ENCODE results near the gene RGL2.
"Not testable (repeated sequence)": the region's sequence is repeated elsewhere in the genome, so short reads cannot be mapped to it uniquely, and the experiment has no call there.

Gene RGL2, protein sequence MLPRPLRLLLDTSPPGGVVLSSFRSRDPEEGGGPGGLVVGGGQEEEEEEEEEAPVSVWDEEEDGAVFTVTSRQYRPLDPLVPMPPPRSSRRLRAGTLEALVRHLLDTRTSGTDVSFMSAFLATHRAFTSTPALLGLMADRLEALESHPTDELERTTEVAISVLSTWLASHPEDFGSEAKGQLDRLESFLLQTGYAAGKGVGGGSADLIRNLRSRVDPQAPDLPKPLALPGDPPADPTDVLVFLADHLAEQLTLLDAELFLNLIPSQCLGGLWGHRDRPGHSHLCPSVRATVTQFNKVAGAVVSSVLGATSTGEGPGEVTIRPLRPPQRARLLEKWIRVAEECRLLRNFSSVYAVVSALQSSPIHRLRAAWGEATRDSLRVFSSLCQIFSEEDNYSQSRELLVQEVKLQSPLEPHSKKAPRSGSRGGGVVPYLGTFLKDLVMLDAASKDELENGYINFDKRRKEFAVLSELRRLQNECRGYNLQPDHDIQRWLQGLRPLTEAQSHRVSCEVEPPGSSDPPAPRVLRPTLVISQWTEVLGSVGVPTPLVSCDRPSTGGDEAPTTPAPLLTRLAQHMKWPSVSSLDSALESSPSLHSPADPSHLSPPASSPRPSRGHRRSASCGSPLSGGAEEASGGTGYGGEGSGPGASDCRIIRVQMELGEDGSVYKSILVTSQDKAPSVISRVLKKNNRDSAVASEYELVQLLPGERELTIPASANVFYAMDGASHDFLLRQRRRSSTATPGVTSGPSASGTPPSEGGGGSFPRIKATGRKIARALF

DNA sequence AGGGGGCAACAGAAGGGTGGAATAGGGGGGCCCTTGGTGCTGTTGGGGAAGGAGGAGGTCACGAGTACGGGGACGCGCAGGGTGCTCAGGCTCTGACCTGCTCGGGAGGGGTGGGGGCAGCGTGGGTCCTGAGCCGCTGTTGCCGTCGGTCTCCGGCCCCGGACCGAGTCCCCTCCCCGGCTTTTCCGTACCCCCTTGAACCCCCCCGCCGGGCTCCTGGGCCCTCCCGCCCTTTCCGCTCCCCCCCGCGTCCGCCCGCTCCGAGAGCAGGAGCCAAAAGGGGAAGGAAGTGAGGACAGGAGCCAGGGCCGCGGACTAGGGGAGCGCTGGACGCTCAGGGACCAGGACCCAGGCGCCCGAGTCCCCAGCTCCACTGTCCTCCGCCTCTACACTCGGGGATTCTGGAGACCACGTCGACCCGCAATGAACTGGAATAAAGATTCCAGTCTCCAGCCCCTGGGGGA lies at the start of gene RGL2:
TSS of gene RGL2 (minus strand) at position 170 of the 464 bp plus-strand sequence. CDS start 332 bp downstream, outside the sequence.
- DNase-seq (ENCODE audit: low read depth, low spot score), result no peak

DNA sequence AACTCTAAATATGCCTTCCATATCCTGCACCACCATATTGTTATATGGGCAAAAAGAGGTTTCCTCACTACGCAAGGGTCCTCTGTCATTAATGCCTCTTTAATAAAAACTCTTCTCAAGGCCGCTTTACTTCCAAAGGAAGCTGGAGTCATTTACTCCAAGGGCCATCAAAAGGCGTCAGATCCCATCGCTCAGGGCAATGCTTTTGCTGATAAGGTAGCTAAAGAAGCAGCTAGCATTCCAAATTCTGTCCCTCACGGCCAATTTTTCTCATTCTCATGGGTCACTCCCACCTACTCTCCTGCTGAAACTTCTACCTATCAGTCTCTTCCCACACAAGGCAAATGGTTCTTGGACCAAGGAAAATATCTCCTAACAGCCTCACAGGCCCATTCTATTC lies 49.1 kb upstream of the RGL2 start:
- no peak for DNase-seq (ENCODE audit: low read depth, low spot score)

DNA sequence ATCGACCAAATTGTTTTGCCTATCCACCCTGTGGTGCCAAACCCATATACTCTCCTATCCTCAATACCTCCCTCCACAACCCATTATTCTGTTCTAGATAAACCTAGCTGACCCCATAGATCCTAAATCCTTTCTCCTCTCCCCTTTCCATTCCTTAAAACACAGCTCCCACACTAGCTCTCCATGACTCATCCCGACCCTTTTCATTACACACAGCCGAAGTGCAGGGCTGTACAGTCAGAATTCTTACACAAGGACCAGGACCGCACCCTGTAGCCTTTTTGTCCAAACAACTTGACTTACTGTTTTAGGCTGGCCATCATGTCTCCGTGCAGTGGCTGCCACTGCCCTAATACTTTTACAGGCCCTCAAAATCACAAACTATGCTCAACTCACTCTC lies 48.2 kb upstream of the RGL2 start:
- not testable (repeated sequence) for DNase-seq (ENCODE audit: low read depth, low spot score)

DNA sequence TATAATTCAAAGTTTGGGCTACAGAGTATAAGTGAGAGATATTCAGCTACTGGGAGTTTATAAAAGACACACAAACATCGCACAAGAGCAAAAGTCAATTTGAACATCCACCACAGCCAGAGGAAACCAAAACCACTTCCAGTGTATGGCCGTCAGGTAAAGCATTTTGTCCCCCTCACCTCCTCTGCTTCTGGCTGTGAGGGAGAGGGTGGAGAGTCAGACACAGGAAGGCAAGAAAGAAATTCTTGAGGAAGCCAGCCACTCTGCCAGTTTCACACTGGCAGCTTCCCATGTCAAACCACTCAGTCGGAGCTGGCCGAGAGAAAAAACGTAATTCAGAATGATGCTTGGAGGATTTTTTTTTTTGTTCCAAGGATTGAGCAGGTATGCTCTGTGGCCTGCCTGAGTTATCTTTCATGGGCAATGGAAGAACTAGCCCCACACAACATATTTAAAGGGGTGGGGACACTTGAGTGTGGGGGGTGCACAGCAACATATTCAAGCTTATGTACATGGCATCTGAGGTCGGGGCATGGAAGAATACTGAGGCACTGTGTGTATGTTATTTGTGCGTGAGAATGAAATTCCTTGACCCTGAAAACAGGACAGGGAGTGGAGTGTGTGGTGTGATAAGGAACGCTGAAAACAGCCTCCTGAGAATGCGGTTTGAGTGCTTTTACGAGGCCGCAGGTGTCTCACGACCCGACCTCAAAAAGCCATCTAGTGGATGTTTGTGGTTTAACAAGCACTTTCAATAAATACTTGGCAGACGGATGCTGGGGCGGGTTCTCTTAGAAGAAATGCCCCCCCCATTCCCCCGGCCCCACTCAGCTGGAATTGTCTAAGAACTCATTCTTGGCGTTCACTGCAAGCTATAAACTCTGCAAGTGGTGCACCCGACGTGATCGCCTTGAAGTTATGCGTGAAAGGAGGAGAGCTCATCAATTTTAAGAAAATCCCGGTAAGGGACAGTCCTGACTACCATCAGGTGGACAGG lies 46.3 kb upstream of the RGL2 start:
- peak; percentile 81 for DNase-seq (ENCODE audit: low read depth, low spot score)

DNA sequence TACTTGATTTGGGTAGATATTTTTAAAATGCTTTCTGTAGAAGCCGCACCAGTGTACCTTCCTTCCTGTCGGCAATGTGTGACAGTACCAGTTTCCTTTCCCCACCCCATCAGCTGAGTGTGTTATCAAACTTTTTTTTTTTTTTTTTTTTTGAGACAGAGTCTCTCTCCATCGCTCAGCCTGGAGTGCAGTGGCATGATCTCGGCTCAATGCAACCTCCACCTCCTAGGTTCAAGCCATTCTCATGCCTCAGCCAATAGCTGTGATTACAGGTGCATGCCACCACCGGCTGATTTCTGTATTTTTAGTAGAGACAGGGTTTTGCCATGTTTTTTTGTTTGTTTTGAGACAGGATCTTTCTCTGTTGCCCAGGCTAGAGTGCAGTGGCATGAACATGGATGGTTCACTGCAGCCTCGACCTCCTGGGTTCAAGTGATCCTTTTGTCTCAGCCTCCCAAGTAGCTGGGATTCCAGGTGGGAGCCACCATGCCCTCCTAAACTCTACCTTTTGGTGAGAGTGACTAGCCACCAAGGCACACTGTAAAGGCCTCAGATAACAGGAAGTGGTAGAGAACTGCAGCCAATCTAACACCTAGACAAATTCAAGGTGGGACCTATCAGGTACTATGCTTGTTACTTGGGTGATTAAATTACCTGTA lies 45.3 kb upstream of the RGL2 start:
- DNase-seq (ENCODE audit: low read depth, low spot score), result no peak

DNA sequence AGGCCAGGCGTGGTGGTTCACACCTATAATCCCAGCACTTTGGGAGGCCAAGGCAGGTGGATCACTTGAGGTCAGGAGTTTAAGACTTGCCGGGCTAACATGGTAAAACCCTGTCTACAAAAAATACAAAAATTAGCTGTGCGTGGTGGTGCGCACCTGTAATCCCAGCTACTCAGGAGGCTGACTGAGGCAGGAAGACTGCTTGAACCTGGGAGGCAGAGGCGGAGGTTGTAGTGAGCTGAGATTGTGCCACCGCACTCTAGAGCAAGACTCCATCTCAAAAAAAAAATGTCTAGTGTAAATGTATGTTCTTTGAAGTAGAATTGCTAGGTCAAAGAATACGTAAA lies 44.8 kb upstream of the RGL2 start:
- DNase-seq (ENCODE audit: low read depth, low spot score), result not testable (repeated sequence)

DNA sequence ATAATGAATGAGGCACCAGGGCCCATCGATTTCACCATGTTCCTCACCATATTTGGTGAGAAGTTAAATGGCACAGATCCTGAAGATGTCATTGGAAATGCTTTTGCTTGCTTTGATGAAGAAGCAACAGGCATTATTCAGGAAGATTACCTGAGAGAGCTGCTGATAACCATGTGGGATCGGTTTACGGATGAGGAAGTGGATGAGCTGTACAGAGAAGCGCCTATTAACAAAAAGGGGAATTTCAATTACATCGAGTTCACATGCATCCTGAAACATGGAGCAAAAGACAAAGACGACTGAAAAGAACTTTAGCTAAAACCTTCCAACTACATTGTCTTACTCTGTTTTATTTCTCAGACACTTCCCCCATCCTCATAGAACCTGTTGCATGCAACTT lies 40.5 kb upstream of the RGL2 start:
- DNase-seq (ENCODE audit: low read depth, low spot score), result no peak

DNA sequence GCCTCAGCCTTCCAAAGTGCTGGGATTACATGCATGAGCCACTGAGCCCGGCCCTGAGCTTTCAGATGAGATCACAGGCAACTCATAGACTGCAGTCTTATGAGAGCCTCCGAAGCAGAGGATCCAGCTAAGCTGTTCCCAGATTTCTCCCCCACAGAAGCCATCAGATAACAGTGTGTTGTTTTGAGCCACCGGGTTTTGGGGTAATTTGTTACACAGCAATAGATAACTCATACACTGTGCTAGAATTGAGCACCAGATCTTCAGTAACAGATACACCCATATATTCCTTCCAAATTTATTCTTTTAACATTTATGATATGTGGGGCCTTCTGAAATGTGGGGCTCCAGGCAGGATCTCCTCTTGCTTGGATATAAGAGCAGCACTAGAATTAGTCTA lies 37.8 kb upstream of the RGL2 start:
- DNase-seq (ENCODE audit: low read depth, low spot score), result no peak

DNA sequence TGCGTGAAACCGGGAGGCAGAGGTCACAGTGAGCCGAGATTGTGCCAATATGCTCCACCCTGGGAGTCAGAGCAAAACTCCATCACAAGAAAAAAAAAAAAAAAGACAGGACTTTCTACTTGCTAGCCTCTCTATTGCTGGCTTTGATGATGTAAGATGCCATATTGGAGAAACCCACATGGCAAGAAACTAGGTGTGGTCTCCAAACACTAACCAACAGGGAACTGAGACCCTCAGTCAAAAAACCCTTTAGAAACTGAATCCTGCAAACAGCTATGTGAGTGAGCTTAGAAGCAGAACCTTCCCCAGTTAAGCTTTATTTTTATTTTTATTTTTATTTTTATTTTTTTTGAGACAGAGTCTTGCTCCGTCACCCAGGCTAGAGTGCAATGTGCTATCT lies 37.2 kb upstream of the RGL2 start:
- DNase-seq (ENCODE audit: low read depth, low spot score), result no peak

DNA sequence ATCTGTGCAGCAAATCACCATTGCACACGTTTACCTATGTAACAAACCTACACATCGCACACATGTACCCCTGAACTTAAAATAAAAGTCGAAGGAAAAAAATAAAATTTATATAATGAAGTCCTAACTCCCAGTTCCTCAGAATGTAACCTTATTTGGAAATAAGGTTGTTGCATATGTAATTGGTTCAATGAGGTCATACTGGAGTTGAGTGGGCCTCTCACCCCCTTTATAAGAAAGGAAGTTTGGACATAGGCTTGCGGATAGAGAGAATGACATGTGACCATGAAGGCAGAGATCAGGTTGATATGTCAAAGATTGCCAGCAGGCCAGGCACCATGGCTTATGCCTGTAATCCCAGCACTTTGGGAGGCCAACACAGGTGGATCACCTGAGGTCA lies 34.9 kb upstream of the RGL2 start:
- DNase-seq (ENCODE audit: low read depth, low spot score), result no peak

DNA sequence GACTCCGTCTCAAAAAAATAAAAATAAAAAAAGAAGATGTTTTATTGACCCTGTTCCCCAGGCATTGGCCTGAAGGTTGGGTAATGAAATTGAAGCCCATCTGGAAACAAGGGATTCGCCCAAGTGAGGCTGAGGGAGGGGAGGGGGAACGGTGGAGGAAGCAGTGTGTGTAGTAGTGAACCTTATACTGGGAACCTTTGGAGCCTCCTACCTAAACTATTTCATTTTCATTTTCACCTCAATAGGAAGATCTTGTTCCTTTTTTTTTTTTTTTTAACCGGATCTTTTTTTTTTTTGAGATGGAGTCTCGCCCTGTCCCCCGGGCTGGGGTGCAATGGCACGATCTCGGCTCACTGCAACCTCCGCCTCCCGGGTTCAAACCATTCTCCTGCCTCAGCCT lies 32.0 kb upstream of the RGL2 start:
- no peak for DNase-seq (ENCODE audit: low read depth, low spot score)

DNA sequence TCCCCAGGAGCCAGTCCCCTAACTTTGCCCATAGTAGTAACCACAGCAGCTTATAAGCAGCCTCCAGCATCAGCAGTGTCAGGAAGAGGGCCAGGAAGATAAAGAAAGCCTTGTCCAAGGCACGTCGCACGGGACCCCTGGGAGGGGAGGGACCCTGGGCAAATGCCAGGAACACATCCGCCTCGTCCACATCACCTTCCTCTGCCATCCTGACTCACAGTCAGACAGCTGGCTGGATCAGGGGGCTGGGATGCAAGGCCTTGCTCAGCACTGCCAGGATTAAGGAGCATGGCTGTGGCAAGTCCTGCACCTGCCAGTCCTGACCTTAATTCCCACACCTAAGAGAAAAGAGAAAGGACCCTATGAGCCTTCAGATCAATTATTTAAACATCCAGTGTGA lies 30.3 kb upstream of the RGL2 start:
- DNase-seq (ENCODE audit: low read depth, low spot score), result no peak

DNA sequence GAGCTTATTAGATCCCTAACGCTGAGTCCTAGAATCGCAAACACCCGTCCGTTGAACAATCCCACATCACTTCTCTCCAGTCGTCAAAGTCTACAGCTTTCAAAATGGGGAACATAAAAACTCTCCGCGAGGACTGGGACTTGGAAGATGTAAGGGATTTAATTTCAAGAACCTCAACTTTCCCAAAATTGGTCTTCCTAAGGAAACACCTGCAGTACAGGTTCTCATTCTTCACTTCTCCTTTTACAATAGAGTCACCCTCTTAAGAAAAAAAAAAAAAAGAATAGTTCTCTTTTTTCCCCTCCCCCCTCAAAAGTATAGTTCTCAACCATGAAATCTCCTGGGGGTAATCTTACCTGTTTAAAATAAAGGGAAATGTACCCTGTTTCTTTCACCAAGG lies 25.4 kb upstream of the RGL2 start:
- DNase-seq (ENCODE audit: low read depth, low spot score), result no peak

DNA sequence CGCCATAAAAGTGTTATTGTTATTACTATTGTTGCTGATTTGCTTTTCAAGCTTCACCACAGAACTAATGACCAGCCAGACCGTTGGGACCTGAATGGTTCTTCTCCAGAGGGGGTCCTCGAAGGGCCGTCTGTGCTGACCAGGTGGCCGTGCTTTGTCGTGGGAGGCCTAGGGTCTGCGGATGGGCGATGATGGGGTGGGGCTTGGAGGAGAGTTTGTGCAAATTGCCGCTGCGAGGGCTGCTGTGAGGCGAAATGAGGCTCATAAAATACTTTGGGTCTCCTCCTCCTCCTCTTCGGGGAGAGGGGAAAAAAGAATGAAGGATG lies 24.8 kb upstream of the RGL2 start:
- no peak for DNase-seq (ENCODE audit: low read depth, low spot score)

DNA sequence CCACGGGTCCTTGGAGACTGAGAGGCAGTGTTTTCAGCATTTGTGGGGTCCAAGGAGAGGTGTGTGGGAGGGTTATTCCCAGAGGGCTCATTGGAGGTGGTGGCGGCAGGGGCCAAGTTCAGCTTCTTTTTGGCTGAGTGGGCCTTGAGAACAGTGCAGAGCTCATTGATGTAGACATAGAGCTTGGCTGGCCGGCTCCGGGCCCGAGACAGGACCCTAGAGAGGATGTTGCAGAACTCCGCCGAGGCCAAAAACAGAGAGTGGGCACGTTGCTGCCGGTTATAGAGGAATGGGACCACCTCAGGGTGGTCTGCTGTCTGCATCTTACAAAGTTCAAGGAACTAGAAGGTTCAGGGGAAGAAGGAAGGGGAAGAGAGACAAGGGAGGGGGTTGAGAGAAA lies 22.5 kb upstream of the RGL2 start:
- no peak for DNase-seq (ENCODE audit: low read depth, low spot score)

DNA sequence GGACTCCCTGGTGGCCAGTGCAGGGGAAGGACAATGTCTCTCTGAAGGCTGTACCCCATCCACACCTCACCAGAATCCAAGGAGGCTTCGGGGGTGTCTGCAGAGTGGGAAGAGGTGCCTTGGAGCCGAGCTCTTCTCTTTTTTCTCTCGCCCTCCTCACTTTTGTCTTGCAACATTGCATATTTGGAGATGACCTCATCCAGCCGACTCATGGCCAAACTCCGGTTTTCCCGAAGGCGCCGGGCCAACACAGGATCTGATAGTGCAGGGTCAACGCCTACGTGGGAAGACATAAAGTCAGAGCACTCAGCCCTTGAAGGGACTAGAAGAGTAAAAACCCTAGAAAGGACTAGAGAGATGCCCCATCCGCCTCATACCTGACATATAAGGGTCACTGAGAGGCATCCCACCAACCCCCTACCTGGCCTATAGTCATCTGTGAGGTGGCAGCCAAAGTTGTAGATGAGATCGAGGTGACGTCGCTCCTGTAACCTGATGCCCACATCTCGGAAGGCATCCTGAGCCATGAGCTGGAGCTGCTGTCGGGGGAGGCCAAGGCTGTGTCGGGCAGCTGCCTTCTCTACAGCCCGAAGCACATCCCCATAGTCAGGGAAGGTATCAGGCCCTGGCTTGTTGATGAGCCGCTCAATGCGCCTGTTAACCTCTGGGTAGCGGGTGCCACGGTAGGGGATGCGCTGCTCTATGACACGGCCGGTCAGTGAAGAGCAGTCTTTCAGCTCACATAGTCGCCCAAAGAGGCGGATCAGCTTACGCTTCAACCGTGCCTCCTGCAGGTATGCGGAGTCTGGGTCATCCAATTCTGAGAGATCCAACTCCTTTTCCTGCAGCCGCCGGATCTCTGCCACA lies 21.8 kb upstream of the RGL2 start:
- DNase-seq (ENCODE audit: low read depth, low spot score), result peak; percentile 51

DNA sequence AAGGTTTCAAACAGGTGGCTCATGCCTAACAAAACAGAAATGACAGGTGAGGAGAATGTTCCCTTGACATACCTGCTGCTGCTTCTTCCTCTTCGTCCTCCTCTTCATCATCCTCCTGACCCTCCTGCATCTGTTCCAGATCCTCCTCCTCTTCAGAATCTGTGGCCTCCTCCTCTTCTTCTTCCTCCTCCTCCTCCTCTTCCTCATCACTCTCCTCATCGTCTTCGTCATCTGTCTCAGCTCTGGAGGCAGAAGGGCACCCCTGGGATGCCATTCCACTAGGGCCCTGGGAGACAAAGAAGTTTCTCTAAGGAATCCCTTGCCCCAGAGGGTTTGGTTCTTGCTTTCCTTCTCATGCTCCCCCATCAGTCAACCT lies 21.2 kb upstream of the RGL2 start:
- DNase-seq (ENCODE audit: low read depth, low spot score), result no peak

DNA sequence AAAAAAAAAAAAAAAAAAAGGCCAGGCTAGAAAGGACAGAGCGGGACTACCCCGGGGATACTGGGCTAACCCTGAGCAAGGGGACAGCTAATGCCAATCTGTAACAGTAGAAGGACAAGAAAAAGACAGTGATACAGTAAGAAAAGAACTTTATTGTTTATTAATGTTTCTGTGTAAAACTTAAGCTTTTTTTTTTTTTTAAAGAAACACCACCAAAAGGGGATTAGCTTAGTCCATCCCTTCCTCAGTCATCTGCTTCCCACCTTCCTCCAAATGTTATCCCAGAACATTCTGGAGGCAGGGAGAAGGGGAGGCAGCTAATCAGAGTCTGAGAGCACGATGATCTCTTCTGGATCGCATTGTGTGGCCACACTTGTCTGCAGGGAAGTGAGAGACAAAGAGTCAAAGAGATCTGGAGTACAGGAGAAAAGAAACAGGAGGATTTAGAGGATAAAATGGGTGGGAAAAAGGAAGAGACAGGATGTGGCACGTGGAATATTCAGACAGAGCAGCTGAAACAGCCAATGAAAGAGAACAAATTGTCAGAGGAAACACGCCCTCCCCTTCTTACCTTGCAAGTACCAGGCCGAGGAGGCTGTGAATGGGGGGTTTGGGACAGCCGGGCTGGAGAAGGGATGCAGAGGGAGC lies 19.8 kb upstream of the RGL2 start:
- no peak for DNase-seq (ENCODE audit: low read depth, low spot score)

DNA sequence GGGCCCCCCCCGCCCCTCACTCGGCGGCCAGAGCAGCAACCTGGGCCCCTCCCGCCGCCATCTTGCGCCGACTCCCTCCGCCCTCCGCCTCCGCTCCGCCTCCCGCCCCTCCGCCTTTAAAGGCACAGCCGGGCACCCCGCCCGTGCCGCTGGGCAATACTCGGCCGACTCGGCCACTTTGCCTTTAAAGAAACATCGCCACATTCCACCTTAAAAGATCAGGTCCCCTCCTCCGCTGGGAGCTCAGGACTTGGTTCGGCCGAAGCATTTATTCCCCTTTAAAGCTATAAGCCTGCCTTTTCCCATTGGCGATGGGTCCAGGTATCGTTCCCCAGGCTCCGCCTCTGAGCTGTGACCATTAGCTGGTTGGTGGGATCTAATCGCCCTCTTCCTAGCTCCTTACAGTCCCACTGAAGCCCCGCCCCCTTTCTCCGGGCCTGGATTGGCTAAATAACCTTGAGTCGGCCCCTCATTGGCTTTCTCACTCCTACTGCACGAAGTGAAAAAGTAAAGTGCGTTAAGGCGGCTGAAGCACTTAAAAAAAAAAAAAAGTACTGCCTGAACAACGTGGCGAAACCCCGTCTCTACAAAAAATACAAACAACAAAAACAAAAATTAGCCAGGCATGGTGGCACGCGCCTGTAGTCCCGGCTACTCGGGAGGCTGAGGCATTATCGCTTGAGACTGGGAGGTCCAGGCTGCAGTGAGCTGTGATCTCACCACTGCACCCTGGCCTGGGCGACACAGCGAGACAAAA lies 19.1 kb upstream of the RGL2 start, which contains the start of gene ZBTB22:
TSS of gene ZBTB22 (minus strand) at position 76 of the 757 bp plus-strand sequence. CDS start 828 bp downstream, outside the sequence.
- DNase-seq (ENCODE audit: low read depth, low spot score), result peak; percentile 99
